ENCODE data around the gene TMOD3.
"Not testable (repeated sequence)": the region's sequence is repeated elsewhere in the genome, so short reads cannot be mapped to it uniquely, and the experiment has no call there.

TMOD3 gene

DNA sequence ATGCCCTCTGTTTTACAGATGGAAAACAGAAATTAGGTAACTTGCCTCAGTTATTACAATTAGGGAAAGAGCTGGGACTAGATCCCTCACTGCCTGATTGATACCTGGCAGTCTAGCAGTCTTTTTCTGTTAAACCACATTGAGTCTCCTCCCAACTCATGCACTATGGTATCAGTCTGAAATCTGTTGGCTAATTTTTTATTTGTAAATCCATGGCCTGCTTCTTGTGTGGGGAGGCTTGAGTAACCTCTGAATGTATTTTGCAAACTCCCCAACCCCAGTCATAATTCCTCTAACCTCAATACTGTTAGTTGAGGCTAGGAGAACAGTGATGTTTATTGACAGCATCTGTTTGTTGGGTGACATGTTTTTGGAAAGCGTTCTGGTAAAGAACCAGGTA, 35.9 kb downstream of the TMOD3 start:
- DNase-seq: no peak

DNA sequence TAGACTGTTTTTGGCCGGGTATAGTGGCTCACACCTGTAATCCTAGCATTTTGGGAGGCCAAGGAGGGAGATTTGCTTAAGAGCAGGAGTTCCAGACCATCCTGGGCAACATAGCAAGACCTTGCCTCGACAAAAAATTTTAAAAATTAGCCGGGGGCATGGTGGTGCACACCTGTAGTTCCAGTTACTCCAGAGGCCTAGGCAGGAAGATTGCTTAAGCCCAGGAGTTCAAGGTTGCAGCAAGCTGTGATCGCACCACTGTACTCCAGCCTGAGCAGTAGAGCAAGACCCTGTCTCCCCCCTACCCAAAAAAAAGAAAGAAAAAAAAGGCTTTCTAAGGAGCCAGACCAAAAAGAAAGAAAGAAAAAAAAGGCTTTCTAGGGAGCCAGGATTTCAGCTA, 36.7 kb downstream of the TMOD3 start:
- DNase-seq: no peak

DNA sequence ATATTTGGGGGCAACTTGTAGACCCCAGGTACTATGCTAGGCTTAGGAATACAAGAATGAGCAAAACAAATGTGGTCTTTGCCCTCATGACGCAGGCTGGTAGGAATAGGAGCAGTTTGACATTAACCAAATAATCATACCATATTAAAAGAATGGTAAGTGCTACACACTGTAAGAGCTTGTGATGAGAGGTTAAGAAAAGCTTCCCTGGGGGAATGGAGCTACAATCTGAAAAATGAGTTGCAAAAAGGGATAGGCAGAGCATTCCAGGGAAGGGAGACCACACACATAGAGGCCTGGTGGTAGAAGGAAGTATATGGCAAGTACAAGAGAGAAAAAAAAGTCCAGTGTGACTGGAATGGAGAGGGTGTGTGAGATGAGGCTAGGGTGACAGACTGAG, 37.3 kb downstream of the TMOD3 start:
- no peak for DNase-seq

DNA sequence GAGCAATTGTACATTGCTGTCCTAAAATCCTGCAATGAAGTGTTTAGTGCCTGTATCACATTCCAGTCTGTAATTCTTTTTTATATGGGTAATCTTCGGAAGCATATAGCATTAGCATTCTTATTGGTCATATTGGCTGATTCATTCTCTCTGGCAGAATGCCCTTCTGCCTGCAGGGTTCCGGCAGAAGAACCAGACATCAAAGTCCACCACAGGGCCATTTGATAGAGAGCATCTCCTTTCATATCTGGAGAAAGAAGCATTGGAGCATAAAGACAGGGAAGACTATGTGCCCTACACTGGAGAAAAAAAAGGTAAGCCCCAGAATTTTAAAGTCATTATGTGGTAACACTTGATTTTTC, 39.6 kb downstream of the TMOD3 start:
- no peak for DNase-seq

DNA sequence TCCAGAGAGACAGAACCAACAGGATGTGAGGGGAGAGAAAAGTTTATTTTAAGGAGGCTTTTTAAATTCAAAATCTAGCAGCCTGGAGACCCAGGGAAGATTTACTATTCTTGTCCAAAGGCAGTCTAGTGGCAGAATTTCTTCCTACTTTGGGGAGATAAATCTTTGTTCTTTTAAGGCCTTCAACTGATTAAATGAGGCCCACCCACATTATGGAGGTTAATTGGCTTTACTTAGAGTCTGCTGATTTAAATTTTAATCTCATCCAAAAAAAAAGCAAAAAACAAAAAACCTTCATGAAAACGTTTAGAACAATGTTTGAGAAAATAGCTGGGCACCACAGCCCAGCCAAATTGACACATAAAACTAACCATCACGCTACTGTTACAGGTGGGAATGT, 41.3 kb downstream of the TMOD3 start:
- DNase-seq: no peak

DNA sequence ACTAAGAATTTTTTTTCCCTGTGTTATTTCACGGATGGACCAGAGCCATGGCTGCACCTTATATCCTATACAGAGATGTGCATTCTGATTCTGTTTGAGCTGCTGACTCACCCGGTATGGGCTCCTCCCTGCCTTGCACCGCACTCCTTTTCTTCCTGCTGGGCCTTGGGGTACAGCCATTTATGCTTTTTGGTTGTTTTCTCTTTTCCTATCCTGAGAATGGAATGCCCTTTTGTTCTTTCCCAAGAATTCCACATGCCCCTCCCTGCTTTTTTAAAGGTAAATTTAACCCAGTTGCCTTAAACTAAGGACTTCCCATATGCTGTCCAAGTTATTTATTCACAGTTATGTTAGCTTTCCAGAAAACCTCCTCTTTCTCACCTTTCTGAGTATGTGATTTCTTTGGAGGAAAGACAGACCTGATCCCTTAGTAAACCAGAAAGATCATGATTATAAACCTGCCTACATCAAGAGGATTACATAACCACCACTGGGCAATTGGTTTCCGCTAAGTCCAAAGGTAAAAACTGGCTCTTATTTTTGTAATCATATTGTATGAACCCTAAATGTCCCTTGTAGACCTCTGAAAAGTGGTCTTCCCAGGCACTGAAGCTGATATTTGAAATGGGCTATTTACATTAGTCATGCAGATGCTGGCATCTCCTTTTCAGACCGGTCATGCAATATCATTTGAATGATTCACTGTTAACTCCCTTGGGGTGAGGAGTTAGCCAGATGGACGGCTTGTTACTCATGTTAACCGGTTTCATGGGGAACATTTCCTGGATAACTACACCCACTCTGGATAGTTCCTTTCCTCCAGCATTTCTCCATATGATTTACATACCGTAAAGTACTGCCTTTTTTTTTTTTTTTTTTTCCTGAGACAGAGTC, 45.5 kb downstream of the TMOD3 start:
- no peak for DNase-seq

DNA sequence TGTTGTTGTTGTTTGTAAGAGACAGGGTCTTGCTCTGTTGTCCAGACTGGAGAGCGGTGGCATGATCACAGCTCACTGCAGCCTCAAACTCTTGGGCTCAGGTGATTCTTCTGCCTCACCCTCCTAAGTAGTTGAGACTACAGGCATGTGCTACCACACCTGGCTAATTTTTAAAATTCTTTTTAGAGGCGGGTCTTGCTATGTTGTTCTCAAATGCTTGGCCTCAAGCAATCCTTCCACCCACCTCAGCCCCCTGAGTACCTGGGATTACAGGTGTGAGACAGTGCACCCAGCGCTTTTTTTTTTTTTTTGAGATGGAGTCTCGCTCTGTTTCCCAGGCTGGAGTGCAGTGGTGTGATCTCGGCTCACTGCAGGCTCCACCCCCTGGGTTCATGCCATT, 46.7 kb downstream of the TMOD3 start:
- DNase-seq: no peak

DNA sequence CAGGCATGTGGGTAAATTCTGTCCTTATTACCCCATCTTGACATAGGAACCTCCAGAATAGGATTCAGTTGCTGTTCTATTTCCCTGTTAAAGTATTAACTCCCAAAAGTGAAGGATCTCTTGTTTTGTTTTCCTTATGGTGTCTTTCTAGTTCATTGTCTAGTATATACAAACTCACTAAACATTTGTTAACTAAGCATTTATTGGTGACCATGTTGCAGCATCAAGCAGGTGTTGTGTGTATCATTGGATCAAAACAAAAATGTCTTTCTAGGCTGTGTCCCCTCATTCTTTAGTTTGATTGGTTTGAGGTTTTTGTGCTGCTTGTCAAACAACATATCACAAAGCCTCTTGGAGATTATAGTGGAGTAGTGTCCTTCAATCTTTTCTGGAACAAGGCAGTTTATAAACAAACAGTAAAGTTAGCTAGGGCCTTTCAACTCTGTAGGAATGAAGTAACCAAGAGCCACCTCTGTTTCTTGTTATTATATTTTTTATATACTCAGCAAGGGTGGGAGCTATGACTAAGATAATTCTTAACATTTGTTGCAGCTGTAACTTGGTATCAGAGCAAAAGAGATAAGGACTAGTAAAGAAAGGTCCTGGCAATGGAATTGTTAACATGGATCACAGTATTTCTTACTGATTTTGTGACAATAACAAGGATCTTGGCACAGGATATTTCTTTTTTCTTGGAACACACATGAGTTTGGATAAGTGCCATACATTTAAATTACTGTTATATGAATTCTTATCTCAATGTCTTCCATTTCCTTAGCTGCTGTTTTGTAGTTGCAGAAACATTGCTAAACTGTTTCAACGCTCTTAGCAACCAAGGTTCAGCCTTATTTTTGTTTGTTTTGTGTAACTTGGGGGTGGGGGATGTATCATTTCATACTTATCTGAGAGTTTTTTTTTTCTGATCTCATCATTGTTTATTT, 49.3 kb downstream of the TMOD3 start:
- no peak for DNase-seq

DNA sequence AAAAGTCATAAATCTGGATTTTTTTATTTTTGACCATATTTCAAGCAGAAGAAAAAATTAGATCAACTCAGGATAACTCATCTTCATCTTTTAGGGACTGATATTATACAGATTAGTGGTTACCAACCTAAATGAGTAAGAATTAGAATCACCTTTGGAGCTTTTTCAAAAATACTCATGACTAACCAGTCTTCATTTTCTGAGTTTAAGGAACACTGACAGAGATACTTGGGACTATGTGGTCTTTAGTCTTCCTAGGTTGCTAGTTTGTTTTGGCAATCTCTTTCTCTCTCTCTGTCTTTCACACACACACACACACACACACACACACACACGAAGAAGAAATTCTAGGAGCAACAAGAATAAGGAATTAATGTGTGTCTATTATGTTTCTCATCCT, 50.1 kb downstream of the TMOD3 start:
- DNase-seq: no peak

DNA sequence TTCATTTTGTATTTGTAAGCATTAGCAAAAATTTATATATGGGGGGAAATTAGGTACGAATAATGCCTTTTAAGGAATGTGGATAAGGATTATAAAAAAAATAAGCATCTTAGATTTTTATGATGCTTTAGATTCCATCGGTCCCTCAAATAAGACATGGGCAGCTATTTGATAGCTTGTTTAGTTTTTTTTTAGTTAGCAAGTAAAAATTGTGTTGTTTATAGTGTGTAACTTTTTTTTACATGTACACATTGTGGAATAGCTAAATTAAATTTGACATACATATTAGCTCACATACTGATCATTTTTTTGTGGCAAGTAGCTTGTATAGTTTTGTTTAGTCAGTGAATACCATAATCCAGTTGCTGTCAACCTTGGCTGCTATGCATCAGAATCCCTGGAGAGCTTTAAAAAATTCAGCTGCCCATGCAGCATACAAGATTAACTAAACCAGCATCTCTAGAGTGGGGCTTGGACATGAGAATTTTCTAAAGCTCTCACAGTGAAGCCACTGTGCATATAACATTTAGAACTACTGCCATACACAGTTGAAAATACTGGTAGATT, 53.9 kb downstream of the TMOD3 start:
- no peak for DNase-seq

DNA sequence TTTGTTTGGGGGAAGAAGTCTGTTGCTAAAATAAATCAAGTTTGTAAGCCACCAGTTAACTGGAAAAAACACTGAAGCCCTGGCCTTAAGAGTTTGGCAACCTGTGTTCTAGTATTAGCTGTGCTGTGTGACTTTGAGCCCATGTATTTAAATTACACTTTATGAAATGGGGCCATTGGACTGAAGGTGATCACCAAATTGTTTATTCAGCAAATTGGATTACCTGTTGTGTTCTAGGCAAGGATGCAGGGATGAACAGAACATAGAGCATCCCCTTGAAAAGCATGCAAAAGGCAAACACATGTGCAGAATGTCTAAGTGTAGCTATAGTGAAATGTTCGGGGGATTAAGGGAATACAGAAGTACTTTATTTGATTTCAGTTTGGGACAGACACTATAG, 54.6 kb downstream of the TMOD3 start:
- DNase-seq: no peak

DNA sequence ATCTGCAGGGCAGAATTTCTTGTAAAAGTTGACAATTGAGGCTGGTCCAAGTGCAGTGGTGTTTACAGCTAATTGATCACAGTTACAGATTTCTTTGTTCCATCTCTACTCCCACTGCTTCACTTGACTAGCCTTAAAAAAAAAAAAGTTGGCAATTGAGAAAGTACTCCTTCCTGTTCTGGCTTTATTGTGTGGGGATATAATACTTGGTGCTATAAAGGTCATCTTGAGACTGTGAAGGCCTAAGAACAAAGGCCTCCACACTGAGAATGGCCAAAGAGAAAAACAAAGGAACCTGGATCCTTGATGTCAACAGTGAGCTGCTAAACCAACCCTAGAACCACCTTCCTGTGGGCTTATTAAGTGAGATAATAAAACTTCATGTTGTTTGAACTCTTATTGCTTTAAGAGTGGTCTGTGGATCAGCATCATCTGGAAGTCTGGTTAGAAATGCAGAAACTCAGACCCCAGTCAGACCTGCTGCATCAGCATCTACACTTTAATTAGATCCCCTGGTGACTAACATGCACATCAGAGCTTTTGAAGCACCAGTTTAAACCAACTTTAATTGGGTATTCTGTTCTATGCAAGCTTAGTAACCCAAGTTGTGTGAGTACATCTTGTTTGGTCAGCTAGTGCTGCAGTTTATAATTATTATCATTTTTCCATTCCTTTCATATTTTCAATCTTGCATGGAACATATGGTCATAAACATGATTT, 55.2 kb downstream of the TMOD3 start:
- no peak for DNase-seq

DNA sequence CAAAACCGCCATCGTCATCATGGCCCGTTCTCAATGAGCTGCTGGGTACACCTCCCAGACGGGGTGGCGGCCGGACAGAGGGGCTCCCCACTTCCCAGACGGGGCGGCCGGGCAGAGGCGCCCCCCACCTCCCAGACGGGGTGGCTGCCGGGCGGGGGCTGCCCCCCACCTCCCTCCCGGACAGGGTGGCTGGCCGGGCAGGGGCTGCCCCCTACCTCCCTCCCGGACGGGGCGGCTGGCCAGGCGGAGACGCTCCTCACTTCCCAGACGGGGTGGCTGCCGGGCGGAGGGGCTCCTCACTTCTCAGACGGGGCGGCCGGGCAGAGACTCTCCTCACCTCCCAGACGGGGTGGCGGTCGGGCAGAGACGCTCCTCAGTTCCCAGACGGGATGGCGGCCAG, 56.3 kb downstream of the TMOD3 start:
- not testable (repeated sequence) for DNase-seq

DNA sequence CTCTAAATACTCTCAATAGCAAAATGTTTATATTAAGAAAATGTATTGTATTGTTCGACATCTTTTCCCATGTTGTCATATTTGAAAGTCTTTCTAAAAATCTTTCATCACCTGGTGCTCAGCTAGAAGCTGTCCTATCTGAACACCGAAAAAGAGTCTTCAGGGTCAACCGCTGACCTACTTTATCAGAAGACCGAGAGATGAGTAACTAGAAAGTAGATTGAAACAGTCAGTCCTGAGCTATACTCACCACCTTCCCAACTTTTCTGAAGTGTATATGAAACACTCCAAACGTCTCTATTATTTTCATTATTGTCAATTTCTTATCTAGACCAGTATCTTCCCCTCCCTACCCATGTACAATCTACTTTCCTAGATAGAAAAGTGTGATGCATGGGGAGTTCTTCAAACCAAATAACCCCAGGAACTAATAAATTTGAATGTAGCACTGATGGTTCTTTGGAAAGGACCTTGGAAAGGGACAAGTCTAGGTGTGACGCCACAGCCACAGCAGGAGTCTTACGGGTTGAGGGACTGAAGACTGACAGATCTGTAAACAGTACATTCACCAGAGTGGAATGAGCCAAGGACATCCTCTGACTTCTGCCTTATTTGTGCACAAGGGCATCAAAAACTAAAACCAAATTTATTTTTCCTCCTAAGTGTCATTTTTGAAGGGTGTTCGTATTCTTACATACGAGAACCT, 58.6 kb downstream of the TMOD3 start:
- DNase-seq: no peak

DNA sequence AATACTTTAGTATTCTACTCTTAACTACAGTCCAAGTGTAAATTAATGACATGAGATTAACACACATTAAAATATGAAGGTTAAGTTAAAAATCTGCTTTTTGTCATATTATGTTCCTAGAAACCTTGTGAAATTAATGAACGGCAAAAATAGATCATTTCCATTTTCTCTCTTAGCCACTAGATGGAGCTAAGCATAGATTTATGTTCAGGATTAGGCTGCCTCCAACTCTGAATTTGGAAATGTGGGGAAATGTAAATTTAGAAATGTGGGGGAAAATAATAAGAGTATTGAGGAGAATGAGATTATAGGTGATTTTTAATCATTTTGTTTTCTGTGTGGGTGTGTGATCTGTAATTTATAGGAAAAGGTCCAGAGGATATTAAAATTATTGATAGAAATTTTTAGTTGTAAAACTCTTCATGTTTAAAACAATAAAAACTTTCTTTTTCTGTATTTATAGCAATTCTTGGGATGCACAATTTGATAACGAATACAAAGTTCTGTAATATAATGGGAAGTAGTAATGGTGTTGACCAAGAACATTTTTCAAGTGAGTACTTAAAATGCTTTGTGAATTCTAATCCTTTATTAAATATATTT, 59.2 kb downstream of the TMOD3 start:
- no peak for DNase-seq

DNA sequence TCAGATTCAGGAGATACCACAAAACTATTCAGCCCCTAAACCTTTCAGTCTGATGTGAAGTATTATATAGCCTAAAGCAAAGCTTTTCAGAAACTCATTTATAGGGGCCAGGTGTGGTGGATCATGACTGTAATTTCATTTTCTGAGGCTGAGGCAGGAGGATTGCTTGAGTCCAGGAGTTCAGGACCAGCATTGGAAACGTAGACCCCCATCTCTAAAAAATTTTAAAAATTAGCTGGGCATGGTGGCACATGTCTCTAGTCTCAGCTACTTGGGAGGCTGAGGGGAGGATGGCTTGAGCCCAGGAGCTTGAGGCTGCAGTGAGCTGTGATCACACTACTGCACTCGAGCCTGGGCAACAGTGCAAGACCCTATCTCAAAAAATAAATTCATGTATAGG, 60.0 kb downstream of the TMOD3 start:
- DNase-seq: no peak

DNA sequence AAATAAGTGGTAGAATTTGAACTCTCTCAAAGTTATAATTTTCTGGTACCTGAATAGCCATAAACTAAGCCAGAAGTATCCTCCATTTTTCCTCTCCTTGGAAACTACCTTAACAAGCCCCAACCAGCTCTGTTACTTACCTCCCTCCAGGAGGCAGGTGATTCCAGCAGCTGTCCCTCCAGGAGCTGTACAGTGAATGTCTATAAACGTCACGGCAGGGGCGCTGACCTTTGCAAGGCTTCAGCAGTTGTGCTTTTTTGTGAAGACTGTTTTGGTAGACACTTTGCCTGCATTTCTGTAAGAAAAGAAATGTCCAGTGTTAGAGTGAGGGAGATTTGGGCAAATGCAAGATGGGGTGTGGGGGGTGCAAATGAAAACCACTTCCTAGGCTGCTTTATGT, 75.0 kb downstream of the TMOD3 start:
- DNase-seq: no peak

DNA sequence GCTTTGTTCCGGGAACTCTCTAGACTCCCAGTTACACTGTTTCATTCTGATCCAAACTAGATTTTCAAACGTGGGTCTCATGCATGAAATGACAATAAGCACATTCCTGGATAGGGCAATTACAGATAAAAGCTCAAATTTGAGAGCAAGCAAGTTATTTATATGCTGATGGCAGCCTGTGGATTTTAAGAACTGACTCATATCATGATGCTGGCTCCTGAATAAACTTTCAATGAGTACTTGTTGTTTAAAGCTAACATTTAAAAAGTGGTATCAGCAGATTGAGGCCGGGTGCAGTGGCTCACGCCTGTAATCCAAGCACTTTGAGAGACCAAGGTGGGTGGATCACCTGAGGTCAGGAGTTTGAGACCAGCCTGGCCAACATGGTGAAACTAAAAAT, 75.5 kb downstream of the TMOD3 start:
- no peak for DNase-seq

DNA sequence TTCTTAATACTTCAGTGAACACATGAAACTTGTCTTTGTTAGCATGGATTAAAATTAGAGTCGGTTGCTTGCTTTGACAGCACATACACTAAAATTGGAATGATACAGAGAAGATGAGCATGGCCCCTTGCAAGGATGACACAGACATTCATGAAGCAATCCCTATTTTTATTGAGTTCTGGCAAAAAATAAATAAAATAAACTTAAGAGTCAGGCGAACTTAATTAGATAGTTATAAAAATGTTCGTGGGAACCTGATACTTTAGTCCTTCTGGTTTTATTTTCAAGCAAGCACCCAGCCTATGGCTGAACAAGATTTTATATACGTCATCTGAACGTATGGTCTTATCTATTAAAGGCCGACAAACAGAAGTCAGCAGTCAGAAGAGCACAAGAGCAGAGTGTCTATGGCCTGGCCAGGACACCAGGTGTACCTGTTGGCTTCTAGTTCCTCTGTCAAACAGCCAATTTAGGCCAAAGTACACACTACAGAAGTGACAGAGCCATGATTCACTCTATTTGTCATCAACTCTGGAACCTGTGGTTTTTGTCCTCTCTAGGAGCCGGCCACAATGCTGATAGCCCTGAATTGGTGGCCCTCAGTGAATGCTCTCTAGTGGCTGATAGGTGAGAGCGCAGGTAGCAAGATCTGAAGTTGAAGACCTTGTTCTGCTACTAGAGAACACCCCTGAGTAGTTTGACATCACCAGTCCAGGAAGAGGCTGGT, 77.8 kb downstream of the TMOD3 start:
- no peak for DNase-seq

DNA sequence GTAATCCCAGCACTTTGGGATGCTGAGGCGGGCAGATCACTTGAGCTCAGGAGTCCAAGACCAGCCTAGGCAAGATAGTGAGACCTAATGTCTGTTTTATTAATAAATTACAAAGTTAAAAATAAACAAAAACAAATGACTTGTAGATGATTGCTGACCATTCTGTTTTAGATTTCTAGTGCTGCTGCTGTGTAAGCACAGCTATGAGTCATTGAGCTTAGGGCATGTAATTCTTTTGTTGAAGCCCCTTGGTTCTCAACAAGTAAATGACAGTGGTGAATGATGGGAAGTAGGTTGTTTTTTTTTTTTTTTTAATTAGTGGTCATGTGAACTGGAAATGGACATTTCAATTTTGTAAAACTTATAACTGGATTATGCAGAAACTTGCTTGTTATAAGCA, 78.9 kb downstream of the TMOD3 start:
- no peak for DNase-seq

DNA sequence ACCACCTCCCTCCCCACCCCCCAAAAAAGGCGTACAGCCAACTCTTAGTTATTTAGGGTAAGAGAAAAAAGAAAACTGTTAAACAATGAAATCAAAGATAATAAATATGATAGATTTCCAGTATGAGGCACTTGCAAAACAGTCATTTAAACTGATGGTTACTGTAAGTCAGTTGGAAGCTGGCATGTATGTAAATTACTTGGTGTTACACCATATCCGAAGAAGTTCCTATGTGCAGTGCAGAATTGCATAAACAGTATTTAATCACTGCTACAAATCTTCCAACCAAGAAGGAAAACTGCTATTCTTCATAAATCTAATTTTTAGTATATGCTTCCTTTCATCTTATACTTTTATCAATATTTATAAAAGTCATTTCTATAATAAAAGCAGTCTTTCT, 80.1 kb downstream of the TMOD3 start:
- DNase-seq: no peak
